C4-2B (cell line): Measurements from ENCODE around the gene ATP6V1E1.

Source experiments
- H3K27ac ChIP-seq: fragments of 450-650 bp; 2 replicates; pipeline ENCODE4 v1.5.1; 2017
- CTCF ChIP-seq: fragments of 450-650 bp; conservative IDR thresholded peaks from 2 replicates; pipeline ENCODE4 v1.5.1; 2017; ENCODE audit warnings: mild to moderate bottlenecking
- ZFX ChIP-seq: fragments of 450-650 bp; IDR thresholded peaks from 2 replicates; pipeline ENCODE4 v1.6.1; 2017

The ATP6V1E1 gene

GRCh38 chr22:17581631-17582030, 46.9 kb downstream of the ATP6V1E1 start:
- TF ChIP-seq CTCF (no peak), ZFX (no peak)
- no peak overlapping the region for H3K27ac ChIP-seq

GRCh38 chr22:17581056-17581455, 47.5 kb downstream of the ATP6V1E1 start:
- no peak for TF ChIP-seq ZFX
- TF ChIP-seq CTCF: no peak

DNA sequence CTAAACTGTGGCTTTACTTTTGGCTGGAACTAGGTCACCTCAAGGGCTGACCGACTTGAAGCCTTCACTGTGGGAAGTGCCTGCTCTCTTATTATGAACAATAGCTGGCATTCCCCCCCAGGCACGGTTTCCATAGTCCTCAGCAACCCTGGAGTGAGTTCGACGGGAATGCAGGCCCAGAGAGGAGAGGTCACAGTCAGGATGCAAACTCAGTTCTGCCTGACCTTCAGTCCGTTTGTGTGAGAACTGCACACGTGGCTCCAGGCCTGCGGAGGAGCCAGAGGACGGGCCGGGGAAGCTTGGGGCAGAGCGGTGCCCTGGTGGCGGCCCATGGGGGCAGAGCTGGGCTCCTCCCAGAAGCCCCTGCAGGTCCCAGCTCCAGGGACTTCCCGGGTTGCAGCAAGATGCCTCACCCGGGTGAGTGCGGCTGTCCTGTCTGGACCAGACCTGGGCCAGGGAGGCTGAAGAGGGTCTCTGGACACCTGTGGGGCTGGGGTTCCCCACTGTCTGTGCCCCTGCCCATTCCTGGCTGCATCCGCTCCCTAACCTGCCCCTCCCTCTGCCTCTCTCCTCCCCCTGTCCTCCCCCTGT, 48.0 kb downstream of the ATP6V1E1 start:
- no peak overlapping the region for H3K27ac ChIP-seq

More at GRCh38 chr22:17581056-17581455, 47.5 kb downstream of the ATP6V1E1 start:
- H3K27ac ChIP-seq: no peak overlapping the region

GRCh38 chr22:17579535-17579981, 49.0 kb downstream of the ATP6V1E1 start:
- TF ChIP-seq ZFX: no peak
- TF ChIP-seq CTCF: no peak
- H3K27ac ChIP-seq: no peak overlapping the region

More for the DNA sequence above, 48.0 kb downstream of the ATP6V1E1 start:
- TF ChIP-seq ZFX (no peak), CTCF (no peak)

DNA sequence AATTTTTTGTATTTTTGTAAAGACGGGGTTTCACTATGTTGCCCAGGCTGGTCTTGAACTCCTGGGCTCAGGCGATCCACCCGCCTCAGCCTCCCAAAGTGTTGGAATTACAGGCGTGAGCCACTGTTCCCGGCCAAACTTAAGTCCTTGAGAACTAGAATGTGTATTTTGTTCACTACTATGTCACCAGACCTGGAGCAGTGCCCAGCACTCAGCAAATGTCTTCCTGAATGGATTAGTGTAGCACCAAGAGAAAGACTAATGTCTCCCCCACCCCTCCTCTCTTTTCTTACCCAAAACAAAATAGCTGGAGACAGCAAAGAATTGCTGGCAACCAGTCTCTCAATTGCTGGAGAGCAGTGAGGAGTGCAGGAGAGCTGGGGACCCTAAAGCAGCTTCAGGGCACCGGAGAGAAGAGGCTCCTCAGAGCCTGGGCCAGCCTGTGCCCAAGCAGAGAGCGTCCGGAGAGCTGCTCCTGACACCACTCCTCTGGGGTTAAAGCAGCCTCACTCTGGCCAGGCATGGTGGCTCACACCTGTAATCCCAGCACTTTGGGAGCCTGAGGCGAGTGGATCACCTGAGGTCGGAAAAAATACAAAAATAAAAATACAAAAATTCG, 50.3 kb downstream of the ATP6V1E1 start:
- TF ChIP-seq CTCF (no peak), ZFX (no peak)
- H3K27ac ChIP-seq: no peak overlapping the region; the same call in 1 of the 2 replicates

GRCh38 chr22:17576470-17576869, 52.1 kb downstream of the ATP6V1E1 start:
- H3K27ac ChIP-seq: no peak overlapping the region
- TF ChIP-seq ZFX (no peak), CTCF (no peak)

DNA sequence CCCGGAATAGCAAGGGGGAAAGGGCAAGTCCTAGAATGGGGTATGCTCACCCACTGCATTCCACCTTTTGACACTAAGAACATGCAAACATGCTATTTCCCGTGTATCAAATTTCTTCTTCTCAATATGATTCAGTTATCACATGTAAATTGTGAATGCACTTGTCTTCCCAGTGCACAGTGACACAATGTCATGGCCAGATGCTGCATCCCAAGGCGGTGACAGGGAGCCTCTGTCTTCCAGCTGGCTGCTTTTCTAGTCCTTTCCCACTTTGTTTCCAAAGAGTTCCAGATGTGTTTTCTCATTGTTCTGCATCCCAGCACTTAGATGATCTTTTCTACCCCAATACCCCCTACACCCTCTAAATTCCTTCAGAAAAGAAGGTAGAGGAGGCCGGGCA, 52.9 kb downstream of the ATP6V1E1 start:
- no peak for TF ChIP-seq CTCF
- TF ChIP-seq ZFX: no peak
- H3K27ac ChIP-seq: no peak overlapping the region
